Left ventricle myocardium inferior (tissue), 1 donor: ENCODE data around the gene DOCK8. TPM values are rescaled to one million over a fixed set of nuclear protein-coding genes. Genes with fewer than 3 reads are reported as not detected.
"Not testable (repeated sequence)": the region's sequence is repeated elsewhere in the genome, so short reads cannot be mapped to it uniquely, and the experiment has no call there.

Experiments
- DNase-seq: peaks from one replicate; pipeline ENCODE4 v3.0.0-alpha.2; 2020
- H3K27ac ChIP-seq: fragments of 200-600 bp; replicated peaks from 2 replicates; pipeline ENCODE4 v1.8.0; 2021
- H3K27me3 ChIP-seq: fragments of 200-600 bp; 2 replicates; pipeline ENCODE4 v1.8.0; 2021; ENCODE audit warnings: low read depth
- H3K36me3 ChIP-seq: fragments of 200-600 bp; 2 replicates; pipeline ENCODE4 v1.8.0; 2021
- H3K4me1 ChIP-seq: fragments of 200-600 bp; 2 replicates; pipeline ENCODE4 v1.8.0; 2021
- H3K4me3 ChIP-seq: fragments of 200-600 bp; 2 replicates; pipeline ENCODE4 v1.8.0; 2021; ENCODE audit warnings: mild to moderate bottlenecking, moderate library complexity
- H3K9me3 ChIP-seq: fragments of 200-600 bp; replicated peaks from 2 replicates; pipeline ENCODE4 v1.8.0; 2021
- intact Hi-C: fragments of 100-400 bp; cut with micrococcal nuclease; formaldehyde crosslinking; loops from one replicate; pipeline ENCODE4 v1.11.0; 2022
- total RNA-seq: library from RNA; stranded (reverse); fragmentation: NEBNext Ultra II Directional; extraction: Animal tissue kit (Norgen Biotek cat#: 25700); gene quantifications from one replicate; pipeline ENCODE4 v1.2.1, GENCODE V29; 2021
- TF ChIP-seq, protein P1 (sequence below): fragments of 200-600 bp; IDR thresholded peaks from 2 replicates; pipeline ENCODE4 v1.8.0; 2021; ENCODE audit warnings: antibody characterized with exemption, mild to moderate bottlenecking, borderline replicate concordance
- donor health status: DM: no; HTN: yes; CAD: no; lungs with severe emphysema.

DOCK8 gene
- total RNA-seq, 1 donor from 2014 or later = 3.7 TPM

DNA sequence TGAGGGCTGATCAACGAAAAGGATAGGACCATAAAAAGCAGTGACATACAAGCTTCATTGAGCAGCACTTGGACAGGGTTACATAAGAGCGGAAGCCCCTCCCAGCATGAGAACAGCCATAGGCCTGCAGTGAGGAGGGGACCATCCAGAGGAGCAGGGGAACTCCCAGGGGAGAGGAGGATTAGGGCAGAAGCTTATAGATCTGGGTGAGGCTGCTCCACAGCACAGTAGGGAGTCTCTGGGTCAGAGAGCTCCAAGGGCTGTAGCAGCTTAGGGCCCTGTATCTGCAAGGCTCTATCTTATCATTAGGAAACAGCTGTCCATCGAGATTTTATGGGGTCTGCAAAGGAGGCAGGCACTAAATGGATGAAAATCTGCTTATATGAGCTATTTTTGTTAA, 186.6 kb downstream of the DOCK8 start:
- DNase-seq = no peak
- TF ChIP-seq, protein P1, sequence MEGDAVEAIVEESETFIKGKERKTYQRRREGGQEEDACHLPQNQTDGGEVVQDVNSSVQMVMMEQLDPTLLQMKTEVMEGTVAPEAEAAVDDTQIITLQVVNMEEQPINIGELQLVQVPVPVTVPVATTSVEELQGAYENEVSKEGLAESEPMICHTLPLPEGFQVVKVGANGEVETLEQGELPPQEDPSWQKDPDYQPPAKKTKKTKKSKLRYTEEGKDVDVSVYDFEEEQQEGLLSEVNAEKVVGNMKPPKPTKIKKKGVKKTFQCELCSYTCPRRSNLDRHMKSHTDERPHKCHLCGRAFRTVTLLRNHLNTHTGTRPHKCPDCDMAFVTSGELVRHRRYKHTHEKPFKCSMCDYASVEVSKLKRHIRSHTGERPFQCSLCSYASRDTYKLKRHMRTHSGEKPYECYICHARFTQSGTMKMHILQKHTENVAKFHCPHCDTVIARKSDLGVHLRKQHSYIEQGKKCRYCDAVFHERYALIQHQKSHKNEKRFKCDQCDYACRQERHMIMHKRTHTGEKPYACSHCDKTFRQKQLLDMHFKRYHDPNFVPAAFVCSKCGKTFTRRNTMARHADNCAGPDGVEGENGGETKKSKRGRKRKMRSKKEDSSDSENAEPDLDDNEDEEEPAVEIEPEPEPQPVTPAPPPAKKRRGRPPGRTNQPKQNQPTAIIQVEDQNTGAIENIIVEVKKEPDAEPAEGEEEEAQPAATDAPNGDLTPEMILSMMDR = no peak
- intact Hi-C loops = no loop called here

DNA sequence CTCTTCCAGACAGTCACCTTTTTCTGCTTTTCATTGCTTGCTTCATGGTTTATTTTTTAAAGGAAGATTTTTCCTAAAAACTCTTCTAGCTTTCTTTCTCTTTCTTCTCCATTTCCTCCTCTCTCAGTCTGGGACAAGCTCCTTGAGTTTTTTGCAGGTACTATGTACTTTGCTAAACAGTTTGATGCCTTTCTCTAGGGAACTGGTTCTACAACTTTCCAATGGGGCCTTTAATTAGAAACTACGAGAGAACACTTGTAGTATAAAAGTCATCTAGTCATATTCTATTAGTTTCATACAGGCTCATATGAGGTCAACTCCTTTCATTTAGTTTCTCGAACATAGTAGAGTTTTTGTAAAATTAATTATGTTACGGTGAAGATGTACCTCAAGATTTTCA, 189.6 kb downstream of the DOCK8 start:
- Histone ChIP-seq H3K27me3 (no peaks in the 10 kb centered on the region), H3K4me3 (no peak overlapping the region), H3K4me1 (no peaks in the 10 kb centered on the region), H3K36me3 (no peaks in the 10 kb centered on the region), H3K27ac (no peak overlapping the region), H3K9me3 (no peaks in the 10 kb centered on the region)
- DNase-seq = no peak
- TF ChIP-seq, protein P1 = no peak
- intact Hi-C loops = no loop called here

More for the DNA sequence above, 186.6 kb downstream of the DOCK8 start:
- no peaks in the 10 kb centered on the region for H3K36me3 ChIP-seq
- no peak overlapping the region for H3K27ac ChIP-seq
- no peak overlapping the region for H3K4me3 ChIP-seq
- H3K4me1 ChIP-seq = no peaks in the 10 kb centered on the region
- no peaks in the 10 kb centered on the region for H3K9me3 ChIP-seq
- H3K27me3 ChIP-seq = no peaks in the 10 kb centered on the region

DNA sequence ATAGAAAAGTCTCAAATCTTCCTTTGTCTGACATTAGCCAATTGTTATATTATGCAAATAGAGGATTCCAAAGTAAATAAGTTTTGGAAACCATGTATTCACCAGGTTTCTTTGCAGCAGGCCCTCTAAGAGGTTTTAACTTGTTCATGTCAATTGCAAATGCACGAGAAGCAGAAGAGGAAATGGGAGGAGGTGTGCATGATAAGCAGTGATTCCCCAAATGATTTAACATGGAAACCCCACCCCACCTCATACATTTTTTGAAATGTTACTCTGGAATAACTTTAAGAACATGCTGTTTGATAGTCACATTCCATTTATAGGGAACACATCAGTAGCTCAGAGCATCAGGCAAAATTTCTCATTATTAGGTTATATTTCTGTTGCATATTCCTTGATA, 190.7 kb downstream of the DOCK8 start:
- H3K27ac ChIP-seq = no peak overlapping the region
- no peak for DNase-seq
- H3K4me1 ChIP-seq = no peaks in the 10 kb centered on the region
- H3K27me3 ChIP-seq = no peaks in the 10 kb centered on the region
- H3K4me3 ChIP-seq = no peak overlapping the region
- H3K36me3 ChIP-seq = no peaks in the 10 kb centered on the region
- H3K9me3 ChIP-seq = no peaks in the 10 kb centered on the region
- TF ChIP-seq, protein P1 = no peak
- intact Hi-C loops = no loop called here

DNA sequence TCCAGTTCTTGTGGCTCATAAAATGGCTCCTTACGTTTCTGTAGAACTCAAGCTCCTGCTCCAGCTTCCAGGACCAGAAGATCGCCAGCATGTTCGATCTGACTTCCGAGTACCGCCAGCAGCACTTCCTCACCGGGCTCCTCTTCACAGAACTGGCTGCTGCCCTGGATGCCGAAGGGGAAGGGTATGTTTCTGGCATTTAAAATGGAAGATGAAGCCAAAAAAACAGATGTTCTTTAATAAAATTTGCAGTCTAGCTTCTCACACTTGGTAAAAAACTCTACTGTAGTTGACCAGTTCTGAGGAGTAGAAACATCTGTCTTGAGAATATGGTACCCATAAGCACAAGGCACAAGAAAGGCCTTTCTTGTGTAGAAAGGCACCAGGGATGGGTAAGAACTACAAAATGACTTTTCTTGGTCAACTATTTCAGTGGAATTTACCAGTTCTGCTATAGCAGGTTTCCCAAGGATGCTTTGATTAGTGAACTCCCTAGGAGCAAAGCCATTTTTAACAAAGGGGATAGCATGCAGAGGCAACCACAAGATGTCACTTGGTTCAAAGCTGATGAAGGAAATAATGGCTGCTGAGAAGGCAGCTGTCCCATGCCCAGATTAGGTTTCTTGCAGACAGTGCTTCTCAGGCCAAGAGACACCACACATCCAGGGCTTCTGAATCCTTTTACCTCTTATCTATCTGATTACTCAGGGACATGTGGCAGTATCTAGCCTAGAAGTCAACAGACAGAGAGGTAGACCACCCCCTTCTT, 192.4 kb downstream of the DOCK8 start:
- H3K4me1 ChIP-seq = no peaks in the 10 kb centered on the region
- no peaks in the 10 kb centered on the region for H3K27me3 ChIP-seq
- TF ChIP-seq, protein P1 = peak; percentile 64
- H3K36me3 ChIP-seq = no peaks in the 10 kb centered on the region
- no peak overlapping the region for H3K4me3 ChIP-seq
- intact Hi-C loops = no loop called here
- DNase-seq = no peak
- H3K9me3 ChIP-seq = no peaks in the 10 kb centered on the region
- H3K27ac ChIP-seq = no peak overlapping the region

DNA sequence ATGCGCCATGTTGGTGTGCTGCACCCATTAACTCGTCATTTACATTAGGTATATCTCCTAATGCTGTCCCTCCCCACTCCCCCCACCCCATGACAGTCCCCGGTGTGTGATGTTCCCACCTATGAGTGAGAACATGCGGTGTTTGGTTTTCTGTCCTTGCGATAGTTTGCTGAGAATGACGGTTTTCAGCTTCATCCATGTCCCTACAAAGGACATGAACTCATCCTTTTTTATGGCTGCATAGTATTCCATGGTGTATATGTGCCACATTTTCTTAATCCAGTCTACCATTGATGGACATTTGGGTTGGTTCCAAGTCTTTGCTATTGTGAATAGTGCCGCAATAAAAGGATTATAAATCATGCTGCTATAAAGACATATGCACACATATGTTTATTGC, 195.0 kb downstream of the DOCK8 start:
- H3K4me1 ChIP-seq, H3K27ac ChIP-seq, H3K36me3 ChIP-seq, intact Hi-C loops, H3K4me3 ChIP-seq, H3K9me3 ChIP-seq, DNase-seq, H3K27me3 ChIP-seq: not testable (repeated sequence)

DNA sequence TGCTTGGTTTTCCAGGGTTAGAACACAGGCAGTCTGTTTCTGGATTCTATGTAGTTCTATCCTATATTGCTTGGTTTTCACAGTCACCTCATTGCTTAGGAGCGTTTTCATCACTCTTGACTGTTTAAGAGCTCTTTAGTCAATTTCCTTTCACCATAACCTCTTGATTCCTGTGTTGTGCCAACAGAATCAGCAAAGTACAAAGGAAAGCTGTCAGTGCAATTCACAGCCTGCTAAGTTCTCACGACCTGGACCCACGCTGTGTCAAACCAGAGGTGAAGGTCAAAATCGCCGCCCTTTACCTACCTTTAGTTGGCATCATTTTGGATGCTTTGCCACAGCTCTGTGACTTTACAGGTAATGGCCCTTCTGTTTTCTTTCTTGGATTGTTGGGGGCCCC, 199.9 kb downstream of the DOCK8 start:
- Histone ChIP-seq H3K9me3 (no peaks in the 10 kb centered on the region), H3K4me3 (no peak overlapping the region), H3K4me1 (no peaks in the 10 kb centered on the region), H3K36me3 (no peaks in the 10 kb centered on the region), H3K27ac (no peak overlapping the region), H3K27me3 (no peaks in the 10 kb centered on the region)
- DNase-seq = no peak
- TF ChIP-seq, protein P1 = no peak
- intact Hi-C loops = no loop called here
